NCI-H510A treated with DMSO at 0.1 percent for 48 hours (cell line): ENCODE measurements around the gene CRHR1.

Experiments
- DNase-seq: peaks from one replicate; lab custom pipeline; 2025; lab: John Stamatoyannopoulos, UW

Gene CRHR1

DNA sequence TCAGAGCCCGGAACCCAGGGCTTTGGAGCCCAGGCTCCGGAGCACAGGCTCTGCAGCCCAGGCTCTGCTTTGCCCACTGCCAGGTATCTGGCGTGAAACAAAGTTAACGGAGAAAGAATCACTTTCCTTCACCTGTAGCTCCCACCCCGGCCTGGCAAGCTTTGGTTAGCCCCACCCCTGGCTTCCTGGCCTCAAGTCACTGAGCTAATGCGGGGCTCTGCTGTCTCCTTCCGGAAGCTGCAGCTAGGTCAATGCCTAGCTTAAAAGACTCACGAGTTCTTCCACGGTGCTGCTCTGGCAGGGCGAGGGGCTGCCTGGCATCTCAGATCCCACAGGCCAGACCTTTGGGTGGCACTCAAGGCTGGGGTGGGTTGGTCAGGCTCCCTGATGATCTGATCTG, 39.5 kb downstream of the CRHR1 start:
- DNase-seq: no peak

DNA sequence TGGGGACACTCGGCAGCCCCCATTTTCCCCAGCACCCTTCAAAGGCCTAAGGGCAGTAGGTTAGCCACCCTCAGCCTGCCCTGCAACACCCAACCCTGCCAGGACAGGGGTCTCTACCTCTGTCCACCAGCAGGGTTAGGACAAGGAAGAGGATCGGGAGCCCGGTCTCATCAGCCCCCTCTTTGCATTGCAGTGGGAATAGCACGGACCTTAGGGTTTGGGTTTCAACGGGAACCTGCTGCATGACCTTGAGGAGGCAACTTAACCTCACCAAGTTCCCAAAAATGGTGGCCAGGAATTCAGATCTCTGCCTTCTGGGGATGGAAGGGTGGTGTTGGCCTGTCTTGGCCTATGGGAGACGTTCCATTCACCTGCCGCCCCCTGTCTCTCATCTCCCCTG, 40.4 kb downstream of the CRHR1 start:
- DNase-seq: no peak

GRCh38 chr17:45824901-45825492, 40.9 kb downstream of the CRHR1 start:
- no peak for DNase-seq

DNA sequence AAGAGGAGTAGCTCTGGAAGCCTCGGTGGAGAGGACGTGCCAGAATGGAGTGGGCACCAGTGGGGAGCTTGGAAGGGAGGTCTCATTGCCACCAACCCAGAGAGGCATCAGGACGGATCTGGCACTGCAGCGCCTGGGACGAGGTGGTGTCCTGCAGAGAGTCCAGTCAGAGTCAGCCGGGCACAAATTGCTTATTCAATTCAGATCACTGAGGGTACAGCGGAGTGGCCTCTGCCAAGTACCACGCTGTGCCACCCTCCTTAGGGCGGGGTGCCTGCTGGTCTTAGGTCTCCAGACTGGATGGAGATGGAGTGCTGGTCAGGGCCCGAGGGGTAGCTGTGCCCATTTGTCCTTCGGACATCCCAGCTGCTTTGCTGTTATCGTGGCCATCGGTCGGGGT, 41.7 kb downstream of the CRHR1 start:
- DNase-seq: no peak

DNA sequence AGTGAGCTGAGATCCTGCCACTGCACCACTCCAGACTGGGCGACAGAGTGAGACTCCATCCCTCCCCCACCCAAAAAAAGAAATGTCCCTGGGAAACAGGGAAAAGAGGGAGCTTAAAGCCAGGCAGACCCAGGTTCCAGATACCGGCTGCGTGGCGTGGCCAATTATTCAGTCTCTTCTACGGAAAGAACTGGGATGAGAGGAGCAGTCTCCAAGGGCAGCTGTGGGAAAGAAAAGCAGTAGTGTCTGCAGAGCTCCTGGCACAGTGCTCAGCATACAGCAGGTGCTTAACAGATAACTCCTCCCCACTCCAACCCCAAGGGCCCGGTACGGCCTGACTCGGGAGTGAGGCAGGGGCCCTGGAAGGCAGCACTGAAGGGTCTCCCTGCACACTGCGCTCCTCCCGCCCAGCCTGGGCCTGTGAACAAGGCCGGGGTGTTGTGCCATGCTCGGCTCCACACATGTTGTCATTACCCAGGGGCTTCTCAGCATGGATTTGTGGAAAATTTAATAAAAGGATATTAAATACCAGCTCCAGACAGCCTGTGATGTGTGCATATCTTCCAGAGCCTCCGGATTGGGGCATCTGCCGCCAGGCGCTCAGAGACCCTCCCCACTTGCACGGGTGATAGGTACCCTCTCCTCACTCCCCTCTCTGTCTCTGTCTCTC, 42.9 kb downstream of the CRHR1 start:
- no peak for DNase-seq

DNA sequence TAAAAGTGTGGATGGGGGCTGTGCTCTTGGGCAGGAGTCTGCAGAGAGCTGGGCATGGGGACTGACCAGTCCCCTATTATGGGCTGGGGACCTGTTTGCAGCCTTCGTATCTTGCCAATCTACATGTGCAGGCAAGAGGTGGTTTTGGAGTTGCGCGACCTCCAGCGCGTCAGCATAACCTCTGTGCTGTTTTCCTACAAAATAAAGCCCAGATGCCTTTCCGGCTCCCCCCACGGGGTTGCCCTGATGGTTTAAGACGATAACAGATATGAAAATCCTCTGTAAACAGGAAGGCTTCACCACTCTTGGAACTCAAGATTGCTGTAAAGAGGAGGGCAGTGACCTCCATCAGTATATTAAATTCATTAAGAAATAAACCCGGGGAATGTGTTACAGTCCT, 44.1 kb downstream of the CRHR1 start:
- DNase-seq: no peak

GRCh38 chr17:45828582-45829133, 44.5 kb downstream of the CRHR1 start:
- DNase-seq: no peak

GRCh38 chr17:45833920-45834319, 49.8 kb downstream of the CRHR1 start:
- DNase-seq: no peak

DNA sequence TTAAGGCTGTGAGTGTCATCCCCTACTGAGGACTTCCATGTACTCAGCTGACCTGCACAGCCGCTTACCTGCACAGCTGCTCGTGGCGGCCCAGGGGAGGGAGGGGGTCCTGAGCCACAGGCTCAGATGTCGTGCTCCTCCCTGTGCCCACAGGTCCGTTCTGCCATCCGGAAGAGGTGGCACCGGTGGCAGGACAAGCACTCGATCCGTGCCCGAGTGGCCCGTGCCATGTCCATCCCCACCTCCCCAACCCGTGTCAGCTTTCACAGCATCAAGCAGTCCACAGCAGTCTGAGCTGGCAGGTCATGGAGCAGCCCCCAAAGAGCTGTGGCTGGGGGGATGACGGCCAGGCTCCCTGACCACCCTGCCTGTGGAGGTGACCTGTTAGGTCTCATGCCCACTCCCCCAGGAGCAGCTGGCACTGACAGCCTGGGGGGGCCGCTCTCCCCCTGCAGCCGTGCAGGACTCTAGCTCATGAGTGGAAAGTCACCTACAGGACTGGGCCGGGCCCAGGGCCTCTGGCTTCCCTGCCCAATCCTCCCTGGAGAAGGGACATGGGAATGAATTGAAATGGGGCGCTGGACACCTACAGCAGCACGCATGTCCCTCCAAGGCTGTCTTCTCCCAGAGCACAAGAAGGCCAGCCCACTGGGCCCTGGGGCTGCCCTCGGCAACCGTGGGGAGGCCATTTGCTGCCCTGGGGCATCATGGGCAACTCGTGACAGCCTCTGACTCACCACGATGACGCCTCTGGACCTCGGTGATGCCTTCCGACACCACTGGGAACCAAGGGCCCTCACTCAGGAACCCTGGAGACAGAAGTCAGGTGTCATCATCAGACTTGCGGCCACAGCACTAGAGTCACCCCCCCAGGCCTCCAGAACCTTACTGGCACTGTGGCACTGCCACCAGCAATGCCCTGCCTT, 50.6 kb downstream of the CRHR1 start:
- DNase-seq: no peak

DNA sequence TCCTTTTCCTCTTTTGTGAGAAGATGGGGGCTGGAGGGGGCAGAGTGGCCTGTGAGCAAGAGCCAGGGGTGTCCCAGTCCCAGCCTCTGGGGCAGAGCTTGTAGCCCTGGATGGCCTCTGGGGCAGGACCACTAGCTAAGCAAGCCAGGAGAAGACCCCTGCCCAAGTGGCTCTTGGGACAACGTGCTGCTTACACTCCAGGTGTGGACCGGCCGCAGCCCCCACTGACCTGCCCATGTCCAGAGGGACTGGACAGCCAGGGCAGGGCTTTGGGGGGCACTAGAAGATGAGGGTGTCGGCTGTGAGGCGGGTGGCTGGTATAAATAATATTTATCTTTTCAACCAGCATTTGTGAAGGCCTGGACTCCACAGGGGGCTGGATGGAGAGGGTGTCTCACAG, 51.4 kb downstream of the CRHR1 start:
- DNase-seq: no peak

DNA sequence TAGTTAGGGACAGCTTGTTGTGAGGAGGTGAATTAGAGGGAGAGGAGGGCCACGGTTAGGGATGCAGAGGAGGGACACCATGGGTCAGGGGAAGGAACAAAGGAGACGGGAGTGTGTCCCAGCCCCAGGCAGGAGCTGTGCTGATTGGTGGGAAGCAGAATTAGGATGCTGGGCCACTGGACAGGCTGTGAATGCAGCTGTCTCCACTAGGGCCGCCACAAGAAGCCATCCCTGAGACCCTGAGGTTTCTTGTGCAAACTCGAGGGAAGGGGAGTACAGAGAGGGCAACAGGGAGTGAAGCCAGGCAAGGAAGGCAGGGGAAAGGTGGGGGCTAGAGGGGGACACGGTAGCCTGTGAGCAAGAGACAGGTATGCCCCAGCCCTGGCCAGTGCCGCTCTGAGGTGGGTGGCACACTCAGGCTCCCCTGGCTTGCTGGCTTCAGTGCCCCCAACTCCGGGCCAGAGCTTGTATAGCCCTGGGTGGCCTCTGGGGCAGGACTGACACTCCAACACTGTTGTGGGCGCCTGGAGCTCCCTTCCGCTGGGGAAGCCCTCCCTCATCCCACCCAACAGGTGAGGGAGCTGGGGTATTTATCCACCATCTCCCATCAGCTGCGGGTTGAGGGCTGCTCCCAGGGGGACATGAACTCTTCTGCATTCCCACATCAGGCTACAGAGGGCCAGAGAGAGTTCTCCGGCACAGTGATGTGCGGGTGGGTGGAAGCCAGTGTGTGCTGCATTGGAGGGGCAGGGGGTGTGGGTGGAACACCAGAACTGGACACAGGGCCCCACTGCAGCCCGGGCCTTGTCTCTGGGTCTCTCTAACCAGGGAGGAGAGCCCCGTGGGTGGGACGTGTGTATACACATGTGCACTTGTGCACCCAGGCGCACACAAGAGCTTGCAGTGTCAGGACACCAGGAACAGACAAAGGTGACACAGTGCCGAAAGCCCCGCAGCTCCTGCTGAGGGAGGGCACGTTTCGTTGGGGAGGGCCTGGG, 52.2 kb downstream of the CRHR1 start:
- no peak for DNase-seq

DNA sequence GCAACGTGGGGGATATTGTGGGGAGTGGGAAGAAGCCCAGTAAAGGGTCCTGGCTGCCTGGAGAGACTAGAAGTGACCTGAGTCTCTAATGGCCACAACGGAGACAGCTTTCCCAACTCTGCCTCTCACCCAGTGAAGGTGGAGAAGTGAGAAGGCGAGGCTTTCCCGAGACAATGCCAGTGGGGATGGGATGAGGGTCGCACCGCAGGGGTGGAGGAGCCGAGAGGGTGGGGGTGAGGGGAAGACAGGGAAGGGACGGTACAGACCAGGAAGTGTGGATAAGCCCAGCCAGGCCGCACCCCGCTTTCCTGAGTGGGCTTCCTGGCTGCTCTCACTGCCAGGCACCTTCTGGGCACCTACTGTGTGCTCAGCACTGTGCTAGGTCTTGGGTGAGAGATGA, 53.1 kb downstream of the CRHR1 start:
- no peak for DNase-seq

DNA sequence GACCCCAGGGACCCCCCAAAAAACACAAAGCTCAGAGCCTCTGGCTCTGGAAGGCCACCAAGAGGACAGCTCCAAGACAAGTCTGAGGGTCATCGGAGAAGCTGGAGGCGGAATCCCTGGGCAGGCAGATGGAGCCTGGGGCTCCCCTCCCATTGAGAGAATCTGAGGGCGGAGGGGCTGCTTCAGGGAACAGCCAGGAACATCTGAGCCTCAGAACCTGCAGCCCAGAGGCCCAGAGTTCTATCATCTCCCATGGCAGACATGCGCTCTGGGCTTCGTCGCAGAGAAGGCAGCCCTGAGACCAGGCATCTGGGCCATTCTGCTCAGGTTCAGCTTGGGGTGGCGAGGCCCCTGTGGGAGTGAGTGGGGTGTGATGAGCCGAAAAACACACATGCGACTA, 53.5 kb downstream of the CRHR1 start:
- no peak for DNase-seq

GRCh38 chr17:45838751-45839295, 54.7 kb downstream of the CRHR1 start:
- DNase-seq: no peak

DNA sequence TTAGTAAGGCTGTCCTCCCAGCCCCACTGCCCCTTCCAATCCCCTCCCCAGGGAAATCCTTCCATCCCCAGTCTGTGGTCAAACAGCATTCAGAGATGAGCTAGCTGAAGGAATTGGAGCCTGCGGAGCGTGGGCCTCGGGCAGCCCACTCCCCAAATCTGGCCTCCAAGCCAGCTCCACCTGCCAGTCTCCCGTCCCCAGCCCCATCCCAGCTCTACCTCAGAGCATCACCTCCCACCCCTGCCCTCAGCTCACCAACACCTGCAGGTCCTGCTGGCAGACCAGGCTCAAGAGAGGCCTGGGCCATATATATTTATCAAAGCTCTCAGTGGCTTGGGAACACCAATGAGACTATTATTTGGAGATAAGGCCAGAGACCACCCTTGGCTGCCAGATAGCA, 55.3 kb downstream of the CRHR1 start:
- DNase-seq: no peak

GRCh38 chr17:45841186-45841585, 57.1 kb downstream of the CRHR1 start:
- no peak for DNase-seq

- peak; percentile 87 for DNase-seq
Measured at GRCh38 chr17:45841883-45842525, 57.9 kb downstream of the CRHR1 start.

GRCh38 chr17:45843722-45844121, 59.6 kb downstream of the CRHR1 start:
- no peak for DNase-seq

GRCh38 chr17:45844695-45845375, 60.7 kb downstream of the CRHR1 start, which contains the start of gene SPPL2C:
SPPL2C (plus strand) TSS chr17:45844881; CDS start chr17:45844907, 26 bp downstream.
- DNase-seq: no peak
